ENCODE measurements around the gene PPM1L.
A peak's percentile ranks its signal among the peaks of the same experiment; 100 is the strongest.

The PPM1L gene

GRCh38 chr3:160768031-160768430 lies 12.0 kb downstream of the PPM1L start:
- Histone ChIP-seq H3K9ac (ENCODE audit: low read length) (no peak overlapping the region), H3K4me3 (ENCODE audit: low read depth in 1 of 2, low read length in 2 of 2) (no peak overlapping the region), H3K9me3 (ENCODE audit: low read length) (no peaks in the 10 kb centered on the region), H3K36me3 (ENCODE audit: insufficient read depth, low read length) (no peaks in the 10 kb centered on the region), H3K27ac (ENCODE audit: low read depth, low read length) (no peak overlapping the region), H3K4me1 (ENCODE audit: insufficient read depth, low read length) (peaks cover 11% of the 10 kb centered on the region), H3K27me3 (ENCODE audit: control insufficient read depth in 1 of 2, insufficient read depth in 2 of 2, low read length in 2 of 2) (no peaks in the 10 kb centered on the region)

- Histone ChIP-seq H3K4me3 (ENCODE audit: low read depth in 1 of 2, low read length in 2 of 2) (no peak overlapping the region), H3K4me1 (ENCODE audit: insufficient read depth, low read length) (peaks cover 18% of the 10 kb centered on the region), H3K27ac (ENCODE audit: low read depth, low read length) (no peak overlapping the region), H3K9me3 (ENCODE audit: low read length) (no peaks in the 10 kb centered on the region), H3K36me3 (ENCODE audit: insufficient read depth, low read length) (no peaks in the 10 kb centered on the region), H3K27me3 (ENCODE audit: control insufficient read depth in 1 of 2, insufficient read depth in 2 of 2, low read length in 2 of 2) (no peaks in the 10 kb centered on the region), H3K9ac (ENCODE audit: low read length) (no peak overlapping the region)
Observed at GRCh38 chr3:160768918-160769317, 12.9 kb downstream of the PPM1L start.

- H3K27me3 ChIP-seq (ENCODE audit: control insufficient read depth in 1 of 2, insufficient read depth in 2 of 2, low read length in 2 of 2), result no peaks in the 10 kb centered on the region
- H3K9ac ChIP-seq (ENCODE audit: low read length), result no peak overlapping the region
- H3K4me1 ChIP-seq (ENCODE audit: insufficient read depth, low read length), result peaks cover 35% of the 10 kb centered on the region
- H3K9me3 ChIP-seq (ENCODE audit: low read length), result no peaks in the 10 kb centered on the region
- H3K36me3 ChIP-seq (ENCODE audit: insufficient read depth, low read length), result no peaks in the 10 kb centered on the region
- H3K4me3 ChIP-seq (ENCODE audit: low read depth in 1 of 2, low read length in 2 of 2), result no peak overlapping the region
- H3K27ac ChIP-seq (ENCODE audit: low read depth, low read length), result peak overlapping the region; percentile 57
Observed at GRCh38 chr3:160771811-160772459, 15.9 kb downstream of the PPM1L start.

GRCh38 chr3:160773722-160774121 lies 17.7 kb downstream of the PPM1L start:
- no peaks in the 10 kb centered on the region for H3K9me3 ChIP-seq (ENCODE audit: low read length)
- H3K27ac ChIP-seq (ENCODE audit: low read depth, low read length), result no peak overlapping the region
- no peaks in the 10 kb centered on the region for H3K36me3 ChIP-seq (ENCODE audit: insufficient read depth, low read length)
- no peaks in the 10 kb centered on the region for H3K27me3 ChIP-seq (ENCODE audit: control insufficient read depth in 1 of 2, insufficient read depth in 2 of 2, low read length in 2 of 2)
- no peak overlapping the region for H3K4me3 ChIP-seq (ENCODE audit: low read depth in 1 of 2, low read length in 2 of 2)
- H3K9ac ChIP-seq (ENCODE audit: low read length), result no peak overlapping the region
- H3K4me1 ChIP-seq (ENCODE audit: insufficient read depth, low read length), result peaks cover 40% of the 10 kb centered on the region

GRCh38 chr3:160774172-160774571 lies 18.1 kb downstream of the PPM1L start:
- H3K9ac ChIP-seq (ENCODE audit: low read length), result no peak overlapping the region
- H3K36me3 ChIP-seq (ENCODE audit: insufficient read depth, low read length), result no peaks in the 10 kb centered on the region
- H3K4me1 ChIP-seq (ENCODE audit: insufficient read depth, low read length), result peaks cover 45% of the 10 kb centered on the region
- H3K27ac ChIP-seq (ENCODE audit: low read depth, low read length), result no peak overlapping the region
- no peaks in the 10 kb centered on the region for H3K27me3 ChIP-seq (ENCODE audit: control insufficient read depth in 1 of 2, insufficient read depth in 2 of 2, low read length in 2 of 2)
- H3K9me3 ChIP-seq (ENCODE audit: low read length), result no peaks in the 10 kb centered on the region
- no peak overlapping the region for H3K4me3 ChIP-seq (ENCODE audit: low read depth in 1 of 2, low read length in 2 of 2)

GRCh38 chr3:160778480-160778879 lies 22.4 kb downstream of the PPM1L start:
- Histone ChIP-seq H3K9me3 (ENCODE audit: low read length) (no peaks in the 10 kb centered on the region), H3K36me3 (ENCODE audit: insufficient read depth, low read length) (no peaks in the 10 kb centered on the region), H3K4me1 (ENCODE audit: insufficient read depth, low read length) (peaks cover 60% of the 10 kb centered on the region), H3K27ac (ENCODE audit: low read depth, low read length) (no peak overlapping the region), H3K27me3 (ENCODE audit: control insufficient read depth in 1 of 2, insufficient read depth in 2 of 2, low read length in 2 of 2) (no peaks in the 10 kb centered on the region), H3K4me3 (ENCODE audit: low read depth in 1 of 2, low read length in 2 of 2) (no peak overlapping the region), H3K9ac (ENCODE audit: low read length) (no peak overlapping the region)

GRCh38 chr3:160779040-160779439 lies 23.0 kb downstream of the PPM1L start:
- Histone ChIP-seq H3K36me3 (ENCODE audit: insufficient read depth, low read length) (no peaks in the 10 kb centered on the region), H3K9ac (ENCODE audit: low read length) (no peak overlapping the region), H3K27me3 (ENCODE audit: control insufficient read depth in 1 of 2, insufficient read depth in 2 of 2, low read length in 2 of 2) (no peaks in the 10 kb centered on the region), H3K4me3 (ENCODE audit: low read depth in 1 of 2, low read length in 2 of 2) (no peak overlapping the region), H3K27ac (ENCODE audit: low read depth, low read length) (no peak overlapping the region), H3K9me3 (ENCODE audit: low read length) (no peaks in the 10 kb centered on the region), H3K4me1 (ENCODE audit: insufficient read depth, low read length) (peaks cover 56% of the 10 kb centered on the region)

GRCh38 chr3:160780245-160780644 lies 24.2 kb downstream of the PPM1L start:
- Histone ChIP-seq H3K9ac (ENCODE audit: low read length) (no peak overlapping the region), H3K9me3 (ENCODE audit: low read length) (no peaks in the 10 kb centered on the region), H3K36me3 (ENCODE audit: insufficient read depth, low read length) (no peaks in the 10 kb centered on the region), H3K27ac (ENCODE audit: low read depth, low read length) (peak overlapping the region; percentile 32), H3K4me3 (ENCODE audit: low read depth in 1 of 2, low read length in 2 of 2) (no peak overlapping the region), H3K27me3 (ENCODE audit: control insufficient read depth in 1 of 2, insufficient read depth in 2 of 2, low read length in 2 of 2) (no peaks in the 10 kb centered on the region), H3K4me1 (ENCODE audit: insufficient read depth, low read length) (peaks cover 51% of the 10 kb centered on the region)

GRCh38 chr3:160781402-160781801 lies 25.4 kb downstream of the PPM1L start:
- Histone ChIP-seq H3K9me3 (ENCODE audit: low read length) (no peaks in the 10 kb centered on the region), H3K36me3 (ENCODE audit: insufficient read depth, low read length) (no peaks in the 10 kb centered on the region), H3K9ac (ENCODE audit: low read length) (no peak overlapping the region), H3K4me3 (ENCODE audit: low read depth in 1 of 2, low read length in 2 of 2) (no peak overlapping the region), H3K27me3 (ENCODE audit: control insufficient read depth in 1 of 2, insufficient read depth in 2 of 2, low read length in 2 of 2) (no peaks in the 10 kb centered on the region), H3K4me1 (ENCODE audit: insufficient read depth, low read length) (peaks cover 51% of the 10 kb centered on the region), H3K27ac (ENCODE audit: low read depth, low read length) (peak overlapping the region; percentile 43)

GRCh38 chr3:160781863-160782262 lies 25.8 kb downstream of the PPM1L start:
- Histone ChIP-seq H3K27ac (ENCODE audit: low read depth, low read length) (peak overlapping the region; percentile 43), H3K4me1 (ENCODE audit: insufficient read depth, low read length) (peaks cover 51% of the 10 kb centered on the region), H3K4me3 (ENCODE audit: low read depth in 1 of 2, low read length in 2 of 2) (no peak overlapping the region), H3K36me3 (ENCODE audit: insufficient read depth, low read length) (no peaks in the 10 kb centered on the region), H3K9ac (ENCODE audit: low read length) (no peak overlapping the region), H3K27me3 (ENCODE audit: control insufficient read depth in 1 of 2, insufficient read depth in 2 of 2, low read length in 2 of 2) (no peaks in the 10 kb centered on the region), H3K9me3 (ENCODE audit: low read length) (no peaks in the 10 kb centered on the region)

GRCh38 chr3:160784853-160785252 lies 28.8 kb downstream of the PPM1L start:
- Histone ChIP-seq H3K27ac (ENCODE audit: low read depth, low read length) (no peak overlapping the region), H3K9ac (ENCODE audit: low read length) (no peak overlapping the region), H3K9me3 (ENCODE audit: low read length) (no peaks in the 10 kb centered on the region), H3K4me1 (ENCODE audit: insufficient read depth, low read length) (peaks cover 39% of the 10 kb centered on the region), H3K4me3 (ENCODE audit: low read depth in 1 of 2, low read length in 2 of 2) (no peak overlapping the region), H3K27me3 (ENCODE audit: control insufficient read depth in 1 of 2, insufficient read depth in 2 of 2, low read length in 2 of 2) (no peaks in the 10 kb centered on the region), H3K36me3 (ENCODE audit: insufficient read depth, low read length) (no peaks in the 10 kb centered on the region)

GRCh38 chr3:160790726-160791125 lies 34.7 kb downstream of the PPM1L start:
- Histone ChIP-seq H3K27ac (ENCODE audit: low read depth, low read length) (no peak overlapping the region), H3K9me3 (ENCODE audit: low read length) (no peaks in the 10 kb centered on the region), H3K27me3 (ENCODE audit: control insufficient read depth in 1 of 2, insufficient read depth in 2 of 2, low read length in 2 of 2) (no peaks in the 10 kb centered on the region), H3K4me3 (ENCODE audit: low read depth in 1 of 2, low read length in 2 of 2) (no peak overlapping the region), H3K9ac (ENCODE audit: low read length) (no peak overlapping the region), H3K36me3 (ENCODE audit: insufficient read depth, low read length) (no peaks in the 10 kb centered on the region), H3K4me1 (ENCODE audit: insufficient read depth, low read length) (peaks cover 15% of the 10 kb centered on the region)
